PC-3 (cell line): ENCODE measurements around the gene VASH1. TPM values are rescaled to one million over a fixed set of nuclear protein-coding genes. Genes with fewer than 3 reads are reported as not detected.

Source experiments
- ATAC-seq: fragments of 200-7000 bp; cut with Tn5 transposase; 2 replicates; pipeline ENCODE4 v1.9.1; 2020; ENCODE audit warnings: mild to moderate bottlenecking, moderate library complexity
- BruUV-seq: library from RNA; stranded (reverse); fragments of 400-500 nt; replicated peaks from 2 replicates; lab custom pipeline; 2021; lab: Mats Ljungman, UMichigan
- CTCF ChIA-PET: fragments of 300-600 bp; sonication (Branson Sonifier 250); formaldehyde crosslinking; loops from one replicate; lab custom pipeline; 2022; ENCODE audit warnings: antibody characterized with exemption; lab: Charles Lee
- POLR2A ChIA-PET: fragments of 300-600 bp; sonication (Branson Sonifier 250); formaldehyde crosslinking; loops from one replicate; lab custom pipeline; 2022; ENCODE audit warnings: antibody characterized with exemption; ENCODE audit not compliant: unreplicated experiment; lab: Charles Lee
- DNase-seq: peaks from one replicate; pipeline ENCODE4 v3.0.0-alpha.2; 2015
- H2AFZ ChIP-seq: fragments of 300-600 bp; sonication (generic); 2 replicates; pipeline ENCODE4 v1.6.0; 2016; ENCODE audit warnings: antibody characterized with exemption, low read length
- H3F3A ChIP-seq: fragments of 300-600 bp; sonication (generic); one replicate; pipeline ENCODE4 v1.6.0; 2017; ENCODE audit warnings: antibody characterized with exemption, low read length, control low read depth, mild to moderate bottlenecking; ENCODE audit not compliant: unreplicated experiment
- H3K27ac ChIP-seq: fragments of 300-600 bp; sonication (generic); 2 replicates; pipeline ENCODE4 v1.5.1; 2016; ENCODE audit warnings: mild to moderate bottlenecking, low read length
- H3K27me3 ChIP-seq: fragments of 300-600 bp; sonication (generic); 2 replicates; pipeline ENCODE4 v1.6.1; 2016; ENCODE audit warnings: low read length, mixed read lengths
- H3K36me3 ChIP-seq: fragments of 300-600 bp; sonication (generic); 2 replicates; pipeline ENCODE4 v1.6.1; 2016; ENCODE audit warnings: low read depth, mixed run types, low read length, mixed read lengths
- H3K4me1 ChIP-seq: fragments of 300-600 bp; sonication (generic); 2 replicates; pipeline ENCODE4 v1.5.1; 2016; ENCODE audit warnings: low read length; ENCODE audit not compliant: insufficient read depth
- H3K4me2 ChIP-seq: fragments of 300-600 bp; sonication (generic); 2 replicates; pipeline ENCODE4 v1.6.0; 2016; ENCODE audit warnings: low read length
- H3K4me3 ChIP-seq: fragments of 300-600 bp; sonication (generic); 2 replicates; pipeline ENCODE4 v1.5.1; 2016; ENCODE audit warnings: mild to moderate bottlenecking, low read length, mixed read lengths
- H3K79me2 ChIP-seq: fragments of 300-600 bp; sonication (generic); 2 replicates; pipeline ENCODE4 v1.6.1; 2017; ENCODE audit warnings: low read length, mixed read lengths
- H3K9ac ChIP-seq: fragments of 300-600 bp; sonication (generic); 2 replicates; pipeline ENCODE4 v1.6.0; 2016; ENCODE audit warnings: mild to moderate bottlenecking, low read length
- H3K9me2 ChIP-seq: fragments of 300-600 bp; sonication (generic); replicated peaks from 2 replicates; pipeline ENCODE4 v1.6.1; 2016; ENCODE audit warnings: mixed run types, low read length, mixed read lengths
- H3K9me3 ChIP-seq: fragments of 300-600 bp; sonication (generic); 2 replicates; pipeline ENCODE4 v1.6.1; 2016; ENCODE audit warnings: low read length, mixed read lengths
- H4K20me1 ChIP-seq: fragments of 300-600 bp; sonication (generic); 2 replicates; pipeline ENCODE4 v1.6.1; 2016; ENCODE audit warnings: low read length, mixed read lengths
- CTCF ChIP-seq: fragments of 300-600 bp; sonication (generic); conservative IDR thresholded peaks from 2 replicates; pipeline ENCODE4 v1.5.1; 2017; ENCODE audit warnings: antibody characterized with exemption, low read depth, mild to moderate bottlenecking, low read length
- EZH2 ChIP-seq: fragments of 300-600 bp; sonication (generic); IDR thresholded peaks from one replicate; pipeline ENCODE4 v1.6.1; 2017; ENCODE audit warnings: antibody characterized with exemption, mild to moderate bottlenecking, low read length; ENCODE audit not compliant: unreplicated experiment
- EZH2phosphoT487 ChIP-seq: fragments of 300-600 bp; sonication (generic); IDR thresholded peaks from 2 replicates; pipeline ENCODE4 v1.6.1; 2018; ENCODE audit warnings: mild to moderate bottlenecking, antibody characterized with exemption, low read length, borderline replicate concordance
- intact Hi-C: fragments of 100-400 bp; cut with micrococcal nuclease; formaldehyde crosslinking; loops from 2 replicates; pipeline ENCODE4 v1.9.0; 2023
- total RNA-seq: library from RNA; depleted of rRNA; stranded (reverse); fragments of >200 nt; gene quantifications from 2 replicates; pipeline ENCODE4 v1.2.3, GENCODE V29; 2014

VASH1 gene
- total RNA-seq, 1 experiment from 2014 or later, result 1.8 TPM

- H3K27me3 ChIP-seq, result no peaks in the 10 kb centered on the region
- no peaks in the 10 kb centered on the region for H3K79me2 ChIP-seq
- H3K9ac ChIP-seq, result no peak overlapping the region
- TF ChIP-seq CTCF, result no peak
- no peak for TF ChIP-seq EZH2phosphoT487
- TF ChIP-seq EZH2, result no peak
- peaks cover 3% of the 10 kb centered on the region for H3K4me1 ChIP-seq
- no peaks in the 10 kb centered on the region for H3F3A ChIP-seq
- H2AFZ ChIP-seq, result no peak overlapping the region
- POLR2A ChIA-PET, result no interaction called here
- no peaks in the 10 kb centered on the region for H3K9me3 ChIP-seq
- no TSS peak for BruUV-seq
- no peaks in the 10 kb centered on the region for H3K9me2 ChIP-seq
- H4K20me1 ChIP-seq, result no peaks in the 10 kb centered on the region
- H3K4me2 ChIP-seq, result no peak overlapping the region
- intact Hi-C loops, result no loop called here
- CTCF ChIA-PET, result no interaction called here
- no peak for ATAC-seq
- no peak for DNase-seq
- no peak overlapping the region for H3K27ac ChIP-seq
- H3K36me3 ChIP-seq, result no peaks in the 10 kb centered on the region; the same call in 1 of the 2 replicates
- H3K4me3 ChIP-seq, result no peak overlapping the region
These were observed 17.4 kb downstream of the VASH1 start for GRCh38 chr14:76778546-76779215.

- CTCF ChIA-PET, result no interaction called here
- Histone ChIP-seq H3K9me3 (no peaks in the 10 kb centered on the region), H3K4me1 (no peaks in the 10 kb centered on the region), H3K9me2 (no peaks in the 10 kb centered on the region), H3K27me3 (no peaks in the 10 kb centered on the region), H4K20me1 (no peaks in the 10 kb centered on the region), H3K27ac (no peak overlapping the region), H3K36me3 (no peaks in the 10 kb centered on the region; the same call in 1 of the 2 replicates), H3K9ac (no peak overlapping the region), H3F3A (no peaks in the 10 kb centered on the region), H3K4me2 (no peak overlapping the region), H3K4me3 (no peak overlapping the region), H3K79me2 (no peaks in the 10 kb centered on the region), H2AFZ (no peak overlapping the region)
- TF ChIP-seq EZH2, result no peak
- TF ChIP-seq CTCF, result no peak
- TF ChIP-seq EZH2phosphoT487, result no peak
- POLR2A ChIA-PET, result no interaction called here
- BruUV-seq, result no TSS peak
- intact Hi-C loops, result loop anchor here (2.0 kb wide), 1 partner anchor 27 kb away; no protein-coding TSS in a partner anchor
- DNase-seq, result no peak
- ATAC-seq, result no peak
These were observed 18.2 kb downstream of the VASH1 start for GRCh38 chr14:76779221-76780057.

GRCh38 chr14:76780058-76780345, 18.7 kb downstream of the VASH1 start:
- no peak overlapping the region for H3K4me3 ChIP-seq
- H3K36me3 ChIP-seq, result no peaks in the 10 kb centered on the region; the same call in none of the 2 replicates
- no peaks in the 10 kb centered on the region for H3K79me2 ChIP-seq
- H3K4me1 ChIP-seq, result no peaks in the 10 kb centered on the region
- no peak overlapping the region for H3K4me2 ChIP-seq
- no peaks in the 10 kb centered on the region for H3K9me2 ChIP-seq
- no peaks in the 10 kb centered on the region for H3K9me3 ChIP-seq
- ChIA-PET POLR2A (no interaction called here), CTCF (no interaction called here)
- TF ChIP-seq EZH2, result no peak
- TF ChIP-seq EZH2phosphoT487, result no peak
- TF ChIP-seq CTCF, result no peak
- H3K27me3 ChIP-seq, result no peaks in the 10 kb centered on the region
- no peak overlapping the region for H3K27ac ChIP-seq
- intact Hi-C loops, result loop anchor here (2.0 kb wide), 1 partner anchor 27 kb away; no protein-coding TSS in a partner anchor
- no peaks in the 10 kb centered on the region for H4K20me1 ChIP-seq
- no peak for ATAC-seq
- H3F3A ChIP-seq, result no peaks in the 10 kb centered on the region
- no peak overlapping the region for H3K9ac ChIP-seq
- BruUV-seq, result no TSS peak
- H2AFZ ChIP-seq, result no peak overlapping the region
- DNase-seq, result no peak
